Measurements from ENCODE around the gene C5orf22.

- TF ChIP-seq CTCF (conservative IDR thresholded peaks at IDR 0.05; ENCODE audit: low read depth, low read length) (no peak), RAD21 (IDR thresholded peaks at IDR 0.05; ENCODE audit: low read length) (no peak)
These were observed 31.8 kb upstream of the C5orf22 start for GRCh38 chr5:31500256-31500655.
